Stimulated activated CD8-positive, alpha-beta memory T cell treated with anti-CD3 and anti-CD28 coated beads, Interleukin-2, amount 100 ng/mL, for 48 hours (primary cell): ENCODE data around the gene ZNF143.
"Not testable (repeated sequence)": the region's sequence is repeated elsewhere in the genome, so short reads cannot be mapped to it uniquely, and the experiment has no call there.

Source experiments
- DNase-seq, 2 donors: peaks; one replicate each; pipeline ENCODE4 v3.0.0-alpha.2; 2020; ENCODE audit warnings: low read depth in 2 of 2

Gene ZNF143

GRCh38 chr11:9549216-9549615 is 88.4 kb downstream of the ZNF143 start:
- not testable (repeated sequence) for DNase-seq

- DNase-seq, result no peak
These were observed 89.4 kb downstream of the ZNF143 start for GRCh38 chr11:9550191-9550628.

- no peak for DNase-seq
These were observed 100.6 kb downstream of the ZNF143 start for GRCh38 chr11:9561279-9561982.

- no peak for DNase-seq
These were observed 101.9 kb downstream of the ZNF143 start for GRCh38 chr11:9562716-9563115.

- DNase-seq, result no peak
These were observed 102.5 kb downstream of the ZNF143 start for GRCh38 chr11:9563196-9563730.

- DNase-seq, result peak in 1 of 2 donors; percentile 12
These were observed 105.2 kb downstream of the ZNF143 start for GRCh38 chr11:9565822-9566560.

GRCh38 chr11:9566561-9567063 is 105.8 kb downstream of the ZNF143 start:
- DNase-seq, result no peak

- no peak for DNase-seq
These were observed 106.6 kb downstream of the ZNF143 start for GRCh38 chr11:9567401-9567800.

- no peak for DNase-seq
These were observed 107.5 kb downstream of the ZNF143 start for GRCh38 chr11:9568161-9568853.

GRCh38 chr11:9568854-9569587 is 108.2 kb downstream of the ZNF143 start:
- no peak for DNase-seq

GRCh38 chr11:9569588-9570164 is 108.9 kb downstream of the ZNF143 start:
- no peak for DNase-seq

- DNase-seq, result no peak
These were observed 109.7 kb downstream of the ZNF143 start for GRCh38 chr11:9570313-9571025.

GRCh38 chr11:9571071-9571762 is 110.4 kb downstream of the ZNF143 start:
- DNase-seq, result no peak

- no peak for DNase-seq
These were observed 110.9 kb downstream of the ZNF143 start for GRCh38 chr11:9571763-9572115.

- DNase-seq, result peak; percentile 98 to 99
These were observed 112.4 kb downstream of the ZNF143 start, which contains the start of gene WEE1 for GRCh38 chr11:9573052-9573774. Gene WEE1 (plus strand): TSS chr11:9573670. CDS start chr11:9573934, 264 bp downstream.

GRCh38 chr11:9573775-9574621 is 113.2 kb downstream of the ZNF143 start:
- DNase-seq, result no peak

GRCh38 chr11:9574622-9575259 is 113.9 kb downstream of the ZNF143 start:
- DNase-seq, result peak in 1 of 2 donors; percentile 7
